HepG2 (cell line): ENCODE results near the gene RAD51D. TPM values are rescaled to one million over a fixed set of nuclear protein-coding genes. Genes with fewer than 3 reads are reported as not detected.

Source experiments
- AHDC1 ChIP-seq: sonication (generic); formaldehyde crosslinking; IDR thresholded peaks from 2 replicates; pipeline ENCODE4 v1.5.1; 2020; ENCODE audit warnings: mild to moderate bottlenecking, missing genetic modification reagents, borderline replicate concordance
- CCAR2 ChIP-seq: fragments of 200-400 bp; formaldehyde crosslinking; optimal IDR thresholded peaks from 2 replicates; pipeline ENCODE3; 2018; ENCODE audit warnings: low read depth, mild to moderate bottlenecking, low read length, moderate library complexity
- KAT2B ChIP-seq: fragments of 150-350 bp; IDR thresholded peaks from 2 replicates; pipeline ENCODE4 v1.6.1; 2014; ENCODE audit warnings: low read depth, low read length, borderline replicate concordance
- PCBP2 ChIP-seq: fragments of 200-400 bp; formaldehyde crosslinking; optimal IDR thresholded peaks from 2 replicates; pipeline ENCODE3; 2018; ENCODE audit warnings: low read length, low read depth; ENCODE audit not compliant: poor library complexity, severe bottlenecking
- PHF21A ChIP-seq: sonication (generic); formaldehyde crosslinking; IDR thresholded peaks from 2 replicates; pipeline ENCODE4 v1.5.0; 2020; ENCODE audit warnings: mild to moderate bottlenecking, missing genetic modification reagents
- SIX4 ChIP-seq: sonication (generic); formaldehyde crosslinking; IDR thresholded peaks from 2 replicates; pipeline ENCODE4 v1.4.0; 2020; ENCODE audit warnings: missing genetic modification reagents
- SMC3 ChIP-seq: IDR thresholded peaks from 2 replicates; pipeline ENCODE4 v1.6.1; 2011; ENCODE audit warnings: low read length, improper control_type of control experiment
- SRSF1 ChIP-seq: fragments of 200-400 bp; formaldehyde crosslinking; optimal IDR thresholded peaks from 2 replicates; pipeline ENCODE3; 2017; ENCODE audit warnings: mild to moderate bottlenecking, low read depth, low read length, moderate library complexity
- ZEB1 ChIP-seq: IDR thresholded peaks from 2 replicates; pipeline ENCODE4 v1.6.1; 2012; ENCODE audit warnings: mild to moderate bottlenecking, low read depth, inconsistent platforms; ENCODE audit not compliant: insufficient replicate concordance
- ZNF407 ChIP-seq: sonication (generic); formaldehyde crosslinking; IDR thresholded peaks from one replicate; pipeline ENCODE4 v1.5.1; 2020; ENCODE audit warnings: mild to moderate bottlenecking, missing genetic modification reagents; ENCODE audit errors: not compliant biosample characterization
- ZNF550 ChIP-seq: sonication (generic); formaldehyde crosslinking; IDR thresholded peaks from 2 replicates; pipeline ENCODE4 v1.4.0; 2020; ENCODE audit warnings: mild to moderate bottlenecking, missing genetic modification reagents, borderline replicate concordance
- ZNF776 ChIP-seq: sonication (generic); formaldehyde crosslinking; IDR thresholded peaks from 2 replicates; pipeline ENCODE4 v1.4.0; 2020; ENCODE audit warnings: mild to moderate bottlenecking, missing genetic modification reagents
- polyA plus RNA-seq, 8 experiments: library from polyadenylated mRNA; depleted of rRNA in 3 of 8; stranded (reverse) in 7 of 8; unstranded in 1 of 8; fragments of >200 nt; fragmentation: Illumina TruSeq in 4 of 8; extraction: Trizol in 4 of 8; gene quantifications; 2 replicates each; pipeline versions ENCODE4 v1.2.1 to v1.2.3, GENCODE V29; 2011 to 2016; ENCODE audit warnings: low read depth in 4 of 8, missing spikeins in 1 of 8, mixed read lengths in 1 of 8; ENCODE audit not compliant: insufficient read depth in 1 of 8
- total RNA-seq, 5 experiments: library from RNA; depleted of rRNA; stranded (reverse); fragments of >200 nt; fragmentation: Illumina TruSeq; extraction: Trizol; gene quantifications; 2 replicates each; pipeline ENCODE4 v1.2.3, GENCODE V29; 2016; ENCODE audit warnings: low read depth in 1 of 5
- TF ChIP-seq, protein P1 (sequence below): sonication (generic); formaldehyde crosslinking; IDR thresholded peaks from 2 replicates; pipeline ENCODE4 v1.4.0; 2020; ENCODE audit warnings: missing genetic modification reagents

Gene RAD51D
- total and polyA plus RNA-seq, 2 of the 13 experiments (the other 11 are each of a cell fraction or from before 2014, with no cell fraction given): 6.7 to 13.1 TPM

GRCh38 chr17:35063514-35064223, 56.0 kb downstream of the RAD51D start, which contains the start of gene RFFL (continued):
- TF ChIP-seq ZNF407 (CRISPR knock-in tag): no peak
- TF ChIP-seq KAT2B: no peak
- no peak for TF ChIP-seq CCAR2
- TF ChIP-seq SIX4 (CRISPR knock-in tag): no peak
- peak; percentile 84 for TF ChIP-seq PHF21A (CRISPR knock-in tag)
- TF ChIP-seq PCBP2: no peak
- peak; percentile 55 for TF ChIP-seq ZEB1
- TF ChIP-seq AHDC1: peak; percentile 76; the same call in 1 of the 2 replicates
- TF ChIP-seq ZNF776 (CRISPR knock-in tag): no peak
- TF ChIP-seq SMC3: peak; percentile 70
- TF ChIP-seq SRSF1: no peak
- no peak for TF ChIP-seq ZNF550
- TF ChIP-seq, protein P1, sequence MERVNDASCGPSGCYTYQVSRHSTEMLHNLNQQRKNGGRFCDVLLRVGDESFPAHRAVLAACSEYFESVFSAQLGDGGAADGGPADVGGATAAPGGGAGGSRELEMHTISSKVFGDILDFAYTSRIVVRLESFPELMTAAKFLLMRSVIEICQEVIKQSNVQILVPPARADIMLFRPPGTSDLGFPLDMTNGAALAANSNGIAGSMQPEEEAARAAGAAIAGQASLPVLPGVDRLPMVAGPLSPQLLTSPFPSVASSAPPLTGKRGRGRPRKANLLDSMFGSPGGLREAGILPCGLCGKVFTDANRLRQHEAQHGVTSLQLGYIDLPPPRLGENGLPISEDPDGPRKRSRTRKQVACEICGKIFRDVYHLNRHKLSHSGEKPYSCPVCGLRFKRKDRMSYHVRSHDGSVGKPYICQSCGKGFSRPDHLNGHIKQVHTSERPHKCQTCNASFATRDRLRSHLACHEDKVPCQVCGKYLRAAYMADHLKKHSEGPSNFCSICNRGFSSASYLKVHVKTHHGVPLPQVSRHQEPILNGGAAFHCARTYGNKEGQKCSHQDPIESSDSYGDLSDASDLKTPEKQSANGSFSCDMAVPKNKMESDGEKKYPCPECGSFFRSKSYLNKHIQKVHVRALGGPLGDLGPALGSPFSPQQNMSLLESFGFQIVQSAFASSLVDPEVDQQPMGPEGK (CRISPR knock-in tag): peak; percentile 50
